ENCODE measurements around the gene MYO10.

- TF ChIP-seq SUZ12 (IDR thresholded peaks at IDR 0.05; ENCODE audit: extremely low read depth, insufficient read depth, insufficient read length) (no peak), ZNF274 (IDR thresholded peaks at IDR 0.05; ENCODE audit: low read depth, low read length) (no peak)
Measured at GRCh38 chr5:16675806-16676205, 260.3 kb downstream of the MYO10 start.
